GM18502 (cell line): ENCODE data around the gene TECTA.
"Not testable (repeated sequence)": the region's sequence is repeated elsewhere in the genome, so short reads cannot be mapped to it uniquely, and the experiment has no call there.

ENCODE experiments used
- ATAC-seq: cut with Tn5 transposase; IDR thresholded peaks from one replicate; pipeline ENCODE4 v1.9.1; 2021; ENCODE audit warnings: mild to moderate bottlenecking; ENCODE audit not compliant: unreplicated experiment, poor library complexity

The TECTA gene

GRCh38 chr11:121089566-121089965 lies 11.5 kb upstream of the TECTA start:
- no peak for ATAC-seq

DNA sequence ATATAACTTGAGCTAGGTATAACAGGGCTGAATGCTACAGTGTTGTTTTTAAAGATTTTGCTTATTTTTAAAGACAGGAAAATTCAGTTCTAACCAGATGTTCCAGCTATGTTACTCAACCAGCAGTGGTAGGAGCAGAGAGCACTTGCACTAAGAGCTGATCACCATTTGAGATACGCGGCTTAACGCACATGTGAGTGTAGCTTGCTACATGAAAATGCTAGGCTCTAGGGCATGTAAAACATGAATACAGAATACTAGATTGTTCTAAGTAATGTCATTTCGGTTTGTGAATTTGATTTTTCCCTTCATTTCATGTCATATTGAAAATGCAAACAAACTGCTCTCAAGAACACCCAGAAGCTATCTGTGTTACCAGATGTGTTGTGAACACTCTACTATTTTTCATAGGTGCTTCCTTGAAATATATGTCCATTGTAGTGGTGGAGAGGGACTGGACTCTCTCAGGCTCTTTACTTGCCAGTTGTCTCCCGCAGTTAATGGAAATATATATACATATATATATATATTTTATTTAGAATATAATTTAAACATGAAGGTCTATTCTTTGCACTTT lies 10.8 kb upstream of the TECTA start:
- no peak for ATAC-seq

- no peak for ATAC-seq
Measured at GRCh38 chr11:121091492-121092152, 9.4 kb upstream of the TECTA start.

GRCh38 chr11:121095561-121095960 lies 5.5 kb upstream of the TECTA start:
- no peak for ATAC-seq

GRCh38 chr11:121099364-121099763 lies 1.7 kb upstream of the TECTA start:
- ATAC-seq, result no peak

DNA sequence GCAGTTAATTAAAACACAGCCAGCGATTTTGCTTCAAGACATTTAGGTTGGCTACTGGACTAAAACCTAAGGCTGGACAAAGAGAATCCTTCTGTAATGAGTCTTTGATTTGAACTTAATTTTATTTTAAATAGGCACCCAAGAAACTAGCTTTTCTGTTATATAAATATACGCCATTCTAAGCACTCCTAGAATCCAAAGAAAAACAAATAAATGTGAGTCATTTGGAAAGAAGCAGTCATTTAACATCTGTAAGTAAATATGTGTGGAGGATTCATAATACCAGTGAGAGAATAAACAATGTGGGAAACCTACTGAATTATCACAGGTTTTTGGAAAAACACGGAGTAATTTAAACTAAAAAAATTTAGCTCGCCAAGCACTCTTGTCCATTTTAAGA lies 1.2 kb upstream of the TECTA start:
- ATAC-seq, result no peak

- no peak for ATAC-seq
Measured at GRCh38 chr11:121104312-121104762, 3.3 kb downstream of the TECTA start.

DNA sequence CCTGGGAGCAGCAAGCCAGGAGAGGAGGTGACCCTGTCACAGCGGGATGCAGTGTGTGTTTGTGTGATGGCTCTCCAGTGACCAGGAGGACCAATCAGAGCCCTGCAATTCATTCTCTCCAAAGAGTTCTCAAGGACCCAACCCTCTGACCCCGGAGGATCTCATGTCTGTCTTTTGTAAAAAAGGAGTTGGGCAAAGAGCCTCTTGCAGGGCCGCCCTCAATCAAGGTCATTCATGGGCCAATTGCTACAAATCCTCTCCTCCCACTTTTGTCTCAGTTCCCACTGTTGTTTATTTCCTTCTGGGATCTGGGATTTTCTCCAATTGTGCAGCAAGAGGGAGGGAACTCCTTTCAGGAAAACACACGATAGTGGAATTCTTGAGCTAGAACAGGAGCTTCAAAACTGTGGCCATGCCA lies 4.0 kb downstream of the TECTA start:
- no peak for ATAC-seq

GRCh38 chr11:121105481-121106195 lies 4.6 kb downstream of the TECTA start:
- ATAC-seq, result no peak

- ATAC-seq, result no peak
Measured at GRCh38 chr11:121106812-121107211, 5.8 kb downstream of the TECTA start.

GRCh38 chr11:121108413-121108812 lies 7.4 kb downstream of the TECTA start:
- no peak for ATAC-seq

DNA sequence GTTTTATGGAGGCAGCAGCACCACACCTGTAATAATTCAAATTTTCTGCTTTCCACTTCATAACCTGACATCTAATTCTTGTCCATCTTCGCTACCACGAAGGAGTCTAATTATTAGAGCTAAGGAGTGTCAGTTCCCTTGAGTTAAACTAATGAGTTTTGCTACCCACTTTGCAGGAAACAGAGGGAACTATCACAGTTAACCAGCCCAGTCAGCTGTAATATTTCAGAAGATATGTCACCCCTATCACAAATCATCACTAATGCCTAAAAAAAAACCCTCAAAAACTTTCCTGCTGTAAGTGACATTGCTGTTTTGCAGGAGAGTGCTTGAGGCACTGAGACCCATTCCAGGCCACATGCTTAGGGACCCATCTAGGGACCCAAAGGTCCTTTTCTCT lies 8.4 kb downstream of the TECTA start:
- ATAC-seq, result no peak

DNA sequence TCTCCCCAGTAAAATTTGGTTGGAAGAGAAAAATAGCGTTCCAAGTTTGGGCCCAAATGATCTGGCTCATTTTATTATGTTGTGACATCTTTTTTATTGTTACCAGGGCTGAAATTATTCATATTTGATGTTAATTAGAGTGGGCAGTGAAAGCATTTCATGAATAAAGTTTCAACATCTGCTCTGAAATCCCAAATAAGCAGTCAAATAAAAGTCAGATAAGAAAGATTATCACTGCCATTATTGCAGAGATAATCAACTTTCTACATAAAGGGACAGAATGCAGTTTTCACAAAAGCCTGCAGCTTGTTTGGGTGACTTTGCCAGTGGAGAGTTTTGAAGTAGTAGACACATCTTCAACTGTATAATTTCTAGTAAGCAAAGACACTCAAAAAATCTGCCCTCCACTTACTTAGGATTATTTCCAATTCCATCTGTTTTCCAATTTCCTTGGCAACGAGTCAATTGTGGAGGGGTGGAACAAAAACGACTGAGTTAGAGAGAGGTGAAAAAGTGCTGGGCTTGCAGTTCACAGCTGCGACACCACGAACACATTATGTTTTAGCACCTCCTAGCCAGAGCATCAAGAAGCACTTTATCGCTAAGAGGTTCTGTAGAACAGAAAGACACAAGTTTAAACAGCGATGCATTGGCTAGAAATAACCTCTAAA lies 9.0 kb downstream of the TECTA start:
- no peak for ATAC-seq

- ATAC-seq, result no peak
Measured at GRCh38 chr11:121110871-121111724, 10.1 kb downstream of the TECTA start.

- ATAC-seq, result no peak
Measured at GRCh38 chr11:121112498-121113455, 11.7 kb downstream of the TECTA start.

GRCh38 chr11:121113611-121114010 lies 12.6 kb downstream of the TECTA start:
- no peak for ATAC-seq

GRCh38 chr11:121115024-121115423 lies 14.0 kb downstream of the TECTA start:
- ATAC-seq, result not testable (repeated sequence)

DNA sequence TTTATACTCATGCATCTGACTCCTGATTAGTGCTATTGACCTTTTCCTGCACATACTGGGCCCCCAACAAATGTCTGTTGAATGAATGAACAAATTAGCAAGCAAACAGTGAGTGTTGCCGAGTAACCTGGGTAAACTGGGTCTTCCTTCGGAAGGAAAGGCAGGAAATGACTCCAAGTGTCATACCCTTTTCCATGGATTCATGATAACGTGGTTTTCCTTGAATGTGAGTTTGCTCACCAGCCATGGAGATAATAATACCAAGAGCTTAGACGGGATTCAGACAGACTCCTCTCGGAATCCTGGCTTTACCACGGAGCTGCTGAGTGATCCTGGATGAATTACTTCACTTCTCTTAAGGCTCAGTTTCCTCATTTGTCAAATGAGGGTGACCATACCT lies 16.7 kb downstream of the TECTA start:
- ATAC-seq, result no peak

GRCh38 chr11:121119440-121119839 lies 18.4 kb downstream of the TECTA start:
- ATAC-seq, result no peak
